Neuronal stem cell (in vitro differentiated cells): ENCODE results near the gene MMP25.
"Not testable (repeated sequence)": the region's sequence is repeated elsewhere in the genome, so short reads cannot be mapped to it uniquely, and the experiment has no call there.

Source experiments
- DNase-seq: peaks from one replicate; pipeline ENCODE4 v3.0.0-alpha.2; 2013; ENCODE audit warnings: low spot score
- H2AFZ ChIP-seq: one replicate; pipeline ENCODE4 v1.6.1; 2013; ENCODE audit warnings: mild to moderate bottlenecking, low read length, inconsistent platforms
- H2AK5ac ChIP-seq: 2 replicates; pipeline ENCODE4 v1.6.1; 2013; ENCODE audit warnings: low read depth, mild to moderate bottlenecking, inconsistent platforms, low read length, moderate library complexity, mixed read lengths
- H2BK120ac ChIP-seq: 2 replicates; pipeline ENCODE4 v1.6.1; 2013; ENCODE audit warnings: low read depth, mild to moderate bottlenecking, inconsistent platforms, low read length, moderate library complexity, mixed read lengths
- H2BK12ac ChIP-seq: one replicate; pipeline ENCODE4 v1.6.1; 2013; ENCODE audit warnings: low read length, inconsistent platforms
- H2BK15ac ChIP-seq: 2 replicates; pipeline ENCODE4 v1.6.1; 2013; ENCODE audit warnings: mild to moderate bottlenecking, low read length, inconsistent platforms, mixed read lengths
- H2BK5ac ChIP-seq: one replicate; pipeline ENCODE4 v1.6.1; 2013; ENCODE audit warnings: inconsistent platforms, mild to moderate bottlenecking, low read length, moderate library complexity
- H3K14ac ChIP-seq: one replicate; pipeline ENCODE4 v1.6.1; 2013; ENCODE audit warnings: low read length, inconsistent platforms
- H3K18ac ChIP-seq: 2 replicates; pipeline ENCODE4 v1.6.1; 2013; ENCODE audit warnings: low read length, inconsistent platforms
- H3K23ac ChIP-seq: 2 replicates; pipeline ENCODE4 v1.6.1; 2013; ENCODE audit warnings: low read depth, mild to moderate bottlenecking, mixed read lengths, low read length, inconsistent platforms; ENCODE audit not compliant: poor library complexity
- H3K27ac ChIP-seq: replicated peaks from 3 replicates; pipeline ENCODE4 v1.5.1; 2013; ENCODE audit warnings: low read length, inconsistent platforms
- H3K27me3 ChIP-seq, 3 experiments: 2 replicates each; pipeline ENCODE4 v1.6.1; 2013; ENCODE audit warnings: low read length in 3 of 3, mild to moderate bottlenecking in 2 of 3, inconsistent platforms in 1 of 3, low read depth in 1 of 3, mixed read lengths in 1 of 3, moderate library complexity in 1 of 3; ENCODE audit not compliant: control insufficient read depth in 3 of 3, insufficient read depth in 3 of 3
- H3K36me3 ChIP-seq, 2 donors: replicated peaks in 1 of 2; 2 replicates each; pipeline ENCODE4 v1.6.1; 2013; ENCODE audit warnings: low read length in 2 of 2; ENCODE audit not compliant: control insufficient read depth in 2 of 2, insufficient read depth in 2 of 2
- H3K4ac ChIP-seq: 2 replicates; pipeline ENCODE4 v1.6.1; 2013; ENCODE audit warnings: inconsistent platforms, mild to moderate bottlenecking, low read length, moderate library complexity
- H3K4me1 ChIP-seq, 2 donors: 1 replicate in 1 of 2; 2 replicates in 1 of 2; pipeline ENCODE4 v1.6.1; 2013; ENCODE audit warnings: low read length in 2 of 2, low read depth in 1 of 2; ENCODE audit not compliant: control insufficient read depth in 2 of 2, insufficient read depth in 1 of 2
- H3K4me2 ChIP-seq: one replicate; pipeline ENCODE4 v1.6.1; 2013; ENCODE audit warnings: mild to moderate bottlenecking, low read length, inconsistent platforms; ENCODE audit not compliant: insufficient read depth, poor library complexity, severe bottlenecking
- H3K4me3 ChIP-seq, 2 donors: 2 replicates each; pipeline ENCODE4 v1.5.1; 2013; ENCODE audit warnings: low read length in 2 of 2, mild to moderate bottlenecking in 2 of 2, inconsistent platforms in 1 of 2, moderate library complexity in 1 of 2
- H3K79me1 ChIP-seq: one replicate; pipeline ENCODE4 v1.6.1; 2013; ENCODE audit warnings: low read depth, mild to moderate bottlenecking, inconsistent platforms, low read length, moderate library complexity
- H3K9ac ChIP-seq: one replicate; pipeline ENCODE4 v1.6.1; 2013; ENCODE audit warnings: mild to moderate bottlenecking, low read depth, low read length, inconsistent platforms; ENCODE audit not compliant: poor library complexity
- H3K9me3 ChIP-seq, 2 donors: replicated peaks in 1 of 2; 2 replicates each; pipeline versions ENCODE3 to v1.6.1; 2013; ENCODE audit warnings: low read length in 2 of 2, mild to moderate bottlenecking in 2 of 2, inconsistent platforms in 1 of 2, low read depth in 1 of 2, mixed read lengths in 1 of 2, moderate library complexity in 1 of 2; ENCODE audit not compliant: control insufficient read depth in 2 of 2, insufficient read depth in 1 of 2
- H4K8ac ChIP-seq: one replicate; pipeline ENCODE4 v1.6.1; 2013; ENCODE audit warnings: low read depth, mild to moderate bottlenecking, inconsistent platforms, low read length, moderate library complexity
- H4K91ac ChIP-seq: one replicate; pipeline ENCODE4 v1.6.1; 2013; ENCODE audit warnings: low read length, low read depth, mild to moderate bottlenecking, inconsistent platforms; ENCODE audit not compliant: poor library complexity
- WGBS, 2 donors: extraction: QIAGEN DNeasy Blood & Tissue Kit; methylation state at CpG; one replicate each; pipeline ENCODE4 v1.1.7; 2013; ENCODE audit warnings: missing lambda C conversion rate in 2 of 2, mixed read lengths in 1 of 2; ENCODE audit not compliant: insufficient read length in 2 of 2, insufficient replicate concordance in 1 of 2; ENCODE audit errors: extremely low coverage in 2 of 2; 5-methylcytosine and 5-hydroxymethylcytosine counted together

MMP25 gene

GRCh38 chr16:3051009-3051408 lies 4.6 kb downstream of the MMP25 start:
- WGBS, 2 donors, result 100% methylated on average over 1 of the region's 4 CpGs; no CpG with 5 or more reads in 1 of the 2 donors
- peaks cover 7 to 12% of the 10 kb centered on the region in 2 donors for H3K36me3 ChIP-seq
- no peak overlapping the region for H2BK12ac ChIP-seq
- H3K23ac ChIP-seq, result no peak overlapping the region
- H2AFZ ChIP-seq, result no peak overlapping the region
- no peak overlapping the region for H4K91ac ChIP-seq
- no peak overlapping the region for H4K8ac ChIP-seq
- H2BK5ac ChIP-seq, result no peak overlapping the region
- no peaks in the 10 kb centered on the region for H3K4me1 ChIP-seq
- no peak overlapping the region for H3K14ac ChIP-seq
- H3K9me3 ChIP-seq, result peaks cover 0 to 2% of the 10 kb centered on the region in 2 donors
- H3K4me2 ChIP-seq, result no peak overlapping the region
- peak overlapping the region; percentile 28 for H2AK5ac ChIP-seq
- no peaks in the 10 kb centered on the region for H3K79me1 ChIP-seq
- no peak overlapping the region for H3K4ac ChIP-seq
- H3K27me3 ChIP-seq, result peaks cover 8 to 39% (median 25%) of the 10 kb centered on the region in 3 experiments
- no peak overlapping the region for H3K9ac ChIP-seq
- H3K4me3 ChIP-seq, result no peak overlapping the region
- peak overlapping the region; percentile 87 for H2BK120ac ChIP-seq
- no peak overlapping the region for H2BK15ac ChIP-seq
- no peak for DNase-seq
- H3K27ac ChIP-seq, result no peak overlapping the region
- no peak overlapping the region for H3K18ac ChIP-seq

GRCh38 chr16:3051494-3051893 lies 5.1 kb downstream of the MMP25 start:
- no CpG with 5 or more reads among the region's 9 CpGs for WGBS, 2 donors

GRCh38 chr16:3052571-3053329 lies 6.4 kb downstream of the MMP25 start:
- H4K8ac ChIP-seq, H2BK12ac ChIP-seq, H3K14ac ChIP-seq, DNase-seq, H3K79me1 ChIP-seq, H3K4me3 ChIP-seq, H2BK5ac ChIP-seq, H3K27ac ChIP-seq, H3K4me2 ChIP-seq, H3K4ac ChIP-seq, H4K91ac ChIP-seq, H2BK15ac ChIP-seq, H3K4me1 ChIP-seq, H2BK120ac ChIP-seq, H3K9me3 ChIP-seq, H2AFZ ChIP-seq, H3K23ac ChIP-seq, H2AK5ac ChIP-seq, H3K18ac ChIP-seq, H3K9ac ChIP-seq: not testable (repeated sequence)
- H3K36me3 ChIP-seq, result peaks cover 7 to 12% of the 10 kb centered on the region in 2 donors
- WGBS, 2 donors, result no CpG with 5 or more reads among the region's 12 CpGs
- peaks cover 0 to 27% (median 9%) of the 10 kb centered on the region in 3 experiments for H3K27me3 ChIP-seq

More at GRCh38 chr16:3051494-3051893, 5.1 kb downstream of the MMP25 start:
- Histone ChIP-seq H4K91ac (no peak overlapping the region), H3K79me1 (no peaks in the 10 kb centered on the region), H2BK12ac (no peak overlapping the region), H3K4me2 (no peak overlapping the region), H3K27me3 (peaks cover 6 to 34% (median 22%) of the 10 kb centered on the region in 3 experiments), H3K9ac (no peak overlapping the region), H3K18ac (no peak overlapping the region), H4K8ac (no peak overlapping the region), H3K9me3 (peaks cover 0 to 2% of the 10 kb centered on the region in 2 donors), H2AK5ac (peak overlapping the region; percentile 28), H2BK5ac (no peak overlapping the region), H2BK120ac (no peak overlapping the region), H3K36me3 (peaks cover 7 to 12% of the 10 kb centered on the region in 2 donors), H3K14ac (no peak overlapping the region), H3K23ac (no peak overlapping the region), H2BK15ac (no peak overlapping the region), H2AFZ (no peak overlapping the region), H3K27ac (no peak overlapping the region), H3K4me1 (no peaks in the 10 kb centered on the region), H3K4ac (no peak overlapping the region), H3K4me3 (no peak overlapping the region)
- DNase-seq, result no peak

GRCh38 chr16:3053330-3053710 lies 7.0 kb downstream of the MMP25 start:
- H2BK12ac ChIP-seq, H2BK120ac ChIP-seq, H3K18ac ChIP-seq, H2BK5ac ChIP-seq, H3K4me1 ChIP-seq, DNase-seq, H3K79me1 ChIP-seq, H2AK5ac ChIP-seq, H2BK15ac ChIP-seq, H3K14ac ChIP-seq, H3K4me2 ChIP-seq, H2AFZ ChIP-seq, H3K9me3 ChIP-seq, H4K8ac ChIP-seq, H3K9ac ChIP-seq, H3K4me3 ChIP-seq, H3K27ac ChIP-seq, H3K23ac ChIP-seq, H3K4ac ChIP-seq, H4K91ac ChIP-seq: not testable (repeated sequence)
- Histone ChIP-seq H3K27me3 (peaks cover 0 to 27% (median 5%) of the 10 kb centered on the region in 3 experiments), H3K36me3 (peaks cover 7 to 12% of the 10 kb centered on the region in 2 donors)
- WGBS, 2 donors, result no CpG with 5 or more reads among the region's 13 CpGs
